Activated CD8-positive, alpha-beta T cell treated with anti-CD3 and anti-CD28 coated beads for 36 hours (primary cell): ENCODE results near the gene CD300LG. TPM values are rescaled to one million over a fixed set of nuclear protein-coding genes. Genes with fewer than 3 reads are reported as not detected.
A peak's percentile ranks its signal among the peaks of the same experiment; 100 is the strongest.

Experiments used
- ATAC-seq: fragments of 200-7000 bp; cut with Tn5 transposase; one replicate; pipeline ENCODE4 v1.10.0; 2021; ENCODE audit warnings: mild to moderate bottlenecking, moderate library complexity
- CTCF ChIA-PET: fragments of 350-600 bp; sonication (Branson Sonifier 250); formaldehyde crosslinking; loops from one replicate; lab custom pipeline; 2021; ENCODE audit warnings: antibody characterized with exemption; lab: Charles Lee
- POLR2A ChIA-PET: fragments of 350-600 bp; sonication (Branson Sonifier 250); formaldehyde crosslinking; loops from one replicate; lab custom pipeline; 2021; ENCODE audit warnings: antibody characterized with exemption; lab: Charles Lee
- DNase-seq: peaks from one replicate; pipeline ENCODE4 v3.0.0-alpha.2; 2020
- H3K27ac Mint-ChIP-seq: one replicate; pipeline ENCODE4 v1.8.0; 2021; ENCODE audit warnings: mild to moderate bottlenecking, mixed read lengths
- H3K27me3 Mint-ChIP-seq: one replicate; pipeline ENCODE4 v1.8.0; 2021; ENCODE audit warnings: mixed read lengths
- H3K36me3 Mint-ChIP-seq: one replicate; pipeline ENCODE4 v1.8.0; 2021; ENCODE audit warnings: low read depth, mixed read lengths
- H3K4me1 Mint-ChIP-seq: one replicate; pipeline ENCODE4 v1.8.0; 2021; ENCODE audit warnings: low read depth, mixed read lengths
- H3K4me3 Mint-ChIP-seq: one replicate; pipeline ENCODE4 v1.8.0; 2021; ENCODE audit warnings: mild to moderate bottlenecking, moderate library complexity, mixed read lengths
- H3K9me3 Mint-ChIP-seq: one replicate; pipeline ENCODE4 v1.8.0; 2021; ENCODE audit warnings: mixed read lengths
- intact Hi-C: fragments of 100-400 bp; cut with micrococcal nuclease; formaldehyde crosslinking; loops from one replicate; pipeline ENCODE4 v1.10.0; 2022
- total RNA-seq, 2 experiments: library from RNA; stranded (reverse); gene quantifications; one replicate each; pipeline ENCODE4 v1.2.3, GENCODE V29; 2021
- TF ChIP-seq, protein P1 (sequence below): fragments of 200-600 bp; IDR thresholded peaks from one replicate; pipeline ENCODE4 v1.8.0; 2022; ENCODE audit warnings: antibody characterized with exemption, mild to moderate bottlenecking

The CD300LG gene
- total RNA-seq, 2 experiments from 2014 or later: not detected

DNA sequence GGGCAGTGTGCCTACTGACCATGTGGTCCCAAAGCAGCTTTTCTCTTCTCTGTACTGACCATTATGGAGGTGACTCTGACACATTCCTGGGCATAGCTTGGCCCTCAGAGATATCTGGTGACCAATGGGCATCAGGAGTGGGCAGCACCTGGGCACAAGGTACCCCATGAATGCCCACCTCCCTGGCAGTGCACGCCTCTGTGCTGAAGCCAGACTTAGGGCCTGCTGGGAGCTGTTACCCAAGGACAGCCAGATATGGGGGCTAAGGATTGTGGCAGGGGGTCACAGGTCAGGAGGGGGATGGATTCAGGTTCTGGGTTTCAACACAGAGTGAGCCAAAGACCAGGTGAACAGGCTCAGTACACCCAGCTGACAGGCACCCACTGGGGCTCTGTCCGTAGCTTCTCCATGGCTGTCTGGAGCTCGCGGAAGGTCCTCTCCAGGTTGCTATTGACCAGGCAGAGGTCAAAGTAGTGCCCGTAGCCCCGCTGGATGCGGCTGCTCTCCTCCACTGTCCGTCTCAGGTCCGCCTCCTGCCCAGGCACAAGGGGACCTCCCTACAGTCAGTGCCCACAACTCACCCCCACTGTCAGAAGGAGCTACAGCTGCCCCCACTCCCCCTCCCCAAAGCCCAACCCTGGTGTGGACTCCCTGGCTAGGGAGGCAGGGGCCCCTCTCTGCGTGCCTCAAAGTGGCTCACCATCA is 30.6 kb downstream of the CD300LG start:
- TF ChIP-seq, protein P1, sequence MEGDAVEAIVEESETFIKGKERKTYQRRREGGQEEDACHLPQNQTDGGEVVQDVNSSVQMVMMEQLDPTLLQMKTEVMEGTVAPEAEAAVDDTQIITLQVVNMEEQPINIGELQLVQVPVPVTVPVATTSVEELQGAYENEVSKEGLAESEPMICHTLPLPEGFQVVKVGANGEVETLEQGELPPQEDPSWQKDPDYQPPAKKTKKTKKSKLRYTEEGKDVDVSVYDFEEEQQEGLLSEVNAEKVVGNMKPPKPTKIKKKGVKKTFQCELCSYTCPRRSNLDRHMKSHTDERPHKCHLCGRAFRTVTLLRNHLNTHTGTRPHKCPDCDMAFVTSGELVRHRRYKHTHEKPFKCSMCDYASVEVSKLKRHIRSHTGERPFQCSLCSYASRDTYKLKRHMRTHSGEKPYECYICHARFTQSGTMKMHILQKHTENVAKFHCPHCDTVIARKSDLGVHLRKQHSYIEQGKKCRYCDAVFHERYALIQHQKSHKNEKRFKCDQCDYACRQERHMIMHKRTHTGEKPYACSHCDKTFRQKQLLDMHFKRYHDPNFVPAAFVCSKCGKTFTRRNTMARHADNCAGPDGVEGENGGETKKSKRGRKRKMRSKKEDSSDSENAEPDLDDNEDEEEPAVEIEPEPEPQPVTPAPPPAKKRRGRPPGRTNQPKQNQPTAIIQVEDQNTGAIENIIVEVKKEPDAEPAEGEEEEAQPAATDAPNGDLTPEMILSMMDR: no peak
- H3K36me3 Mint-ChIP-seq: no peaks in the 10 kb centered on the region
- no peak overlapping the region for H3K27ac Mint-ChIP-seq
- DNase-seq (no peak), ATAC-seq (no peak)
- peaks cover 1% of the 10 kb centered on the region for H3K27me3 Mint-ChIP-seq
- no peaks in the 10 kb centered on the region for H3K4me1 Mint-ChIP-seq
- intact Hi-C loops: no loop called here
- ChIA-PET CTCF (interaction anchor here (0.6 to 5.3 kb wide), 39 partner anchors 10 to 368 kb away, joined by 3 to 78 read pairs (median 5); partner anchors contain the start of genes CD300LG, MPP2 and PPY), POLR2A (interaction anchor here (0.6 to 0.8 kb wide), 3 partner anchors 137 to 1079 kb away, joined by 3 read pairs; partner anchors contain the start of genes CNTD1, COA3, LSM12 and TMEM101)
- no peak overlapping the region for H3K4me3 Mint-ChIP-seq
- no peaks in the 10 kb centered on the region for H3K9me3 Mint-ChIP-seq

DNA sequence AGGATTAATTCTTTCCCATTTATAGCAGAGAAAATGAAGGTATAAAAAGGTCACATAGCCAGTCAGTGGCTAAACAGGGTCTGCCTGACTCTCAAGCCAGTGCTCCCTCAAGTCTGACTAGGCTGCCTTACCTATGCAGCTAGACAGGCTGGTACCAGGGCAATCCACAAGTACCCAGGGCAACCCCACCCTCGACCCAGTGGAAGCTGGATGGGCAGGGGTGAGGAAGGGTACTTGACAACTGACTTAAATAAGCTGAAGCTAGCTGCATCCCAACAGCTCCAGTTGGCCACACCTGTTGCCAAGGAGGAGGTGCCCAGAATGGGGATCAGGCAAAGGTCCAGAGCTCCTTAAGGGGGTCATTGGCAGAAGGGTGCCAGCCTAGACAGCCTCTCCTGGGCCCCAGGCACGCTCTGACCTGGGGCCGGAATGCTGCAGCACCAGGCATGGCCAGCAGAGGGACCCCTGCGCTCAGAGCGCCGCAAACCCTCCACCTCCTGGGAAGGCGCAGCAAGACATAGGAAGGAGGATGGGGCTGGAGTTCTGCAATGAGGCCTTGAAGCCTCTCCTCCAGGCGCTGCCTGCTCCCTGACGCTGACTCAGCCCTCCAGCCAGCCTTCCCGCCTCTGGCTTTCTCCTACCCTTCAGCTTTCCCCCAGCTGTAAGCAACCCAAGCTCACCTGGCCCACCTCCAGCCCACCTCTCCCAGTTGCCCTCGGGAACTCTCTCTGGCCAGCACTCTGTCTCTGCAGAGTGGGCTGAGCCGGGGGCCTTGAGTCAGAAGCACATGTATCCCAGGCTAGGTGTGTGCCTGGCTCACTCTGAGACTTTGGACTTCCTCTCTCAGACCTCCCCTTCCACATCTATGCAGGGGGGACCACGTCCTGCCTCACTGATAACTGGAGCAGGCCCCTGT is 31.5 kb downstream of the CD300LG start:
- Mint-ChIP-seq H3K9me3 (no peaks in the 10 kb centered on the region), H3K27me3 (peaks cover under 1% of the 10 kb centered on the region), H3K4me3 (no peak overlapping the region), H3K36me3 (no peaks in the 10 kb centered on the region), H3K27ac (no peak overlapping the region), H3K4me1 (no peaks in the 10 kb centered on the region)
- intact Hi-C loops: no loop called here
- TF ChIP-seq, protein P1: peak; percentile 82
- CTCF ChIA-PET: interaction anchor here (0.6 to 5.3 kb wide), 47 partner anchors 11 to 579 kb away, joined by 3 to 78 read pairs (median 5); partner anchors contain the start of genes CD300LG, MPP2 and PPY
- ATAC-seq: peak; percentile 95
- peak; percentile 73 for DNase-seq
- POLR2A ChIA-PET: interaction anchor here (0.6 to 0.7 kb wide), 2 partner anchors 188 to 1080 kb away, joined by 3 read pairs; partner anchors contain the start of genes CNTD1, COA3 and LSM12

DNA sequence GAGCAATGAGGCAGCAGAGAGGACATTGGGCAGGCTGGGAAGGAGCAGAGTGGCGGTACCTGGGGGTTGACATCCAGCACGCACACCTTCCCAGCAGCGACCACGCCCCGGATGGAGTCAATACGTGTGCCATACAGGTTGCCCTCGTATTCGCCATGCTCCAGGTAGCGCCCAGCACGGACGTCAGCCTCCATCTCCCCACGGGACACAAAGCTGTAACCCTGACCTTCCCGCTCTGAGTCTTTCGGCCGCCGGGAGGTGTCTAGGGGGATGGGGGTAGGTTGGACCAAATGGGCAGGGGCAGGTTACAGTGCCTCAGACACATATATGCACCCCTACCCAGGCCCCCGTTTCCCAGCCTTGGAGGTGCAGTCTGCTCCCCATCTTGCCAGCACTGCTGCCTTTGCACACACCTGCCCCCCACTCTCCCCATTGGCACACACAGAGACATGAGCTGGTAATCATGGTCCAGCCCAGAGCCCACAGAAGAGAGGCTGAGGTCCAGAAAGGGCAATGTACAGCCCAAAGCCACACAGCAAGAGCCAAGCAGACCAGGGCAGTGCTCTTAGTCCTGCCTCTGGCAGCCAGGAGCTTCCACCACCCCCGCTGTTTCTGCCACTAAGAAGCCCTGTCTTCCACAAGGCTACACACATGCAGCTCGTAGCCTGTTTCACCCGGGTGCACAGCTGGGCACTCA is 32.9 kb downstream of the CD300LG start:
- no peaks in the 10 kb centered on the region for H3K4me1 Mint-ChIP-seq
- H3K4me3 Mint-ChIP-seq: no peak overlapping the region
- intact Hi-C loops: no loop called here
- no peaks in the 10 kb centered on the region for H3K27me3 Mint-ChIP-seq
- DNase-seq: no peak
- POLR2A ChIA-PET: no interaction called here
- no peak overlapping the region for H3K27ac Mint-ChIP-seq
- H3K9me3 Mint-ChIP-seq: no peaks in the 10 kb centered on the region
- ATAC-seq: no peak
- CTCF ChIA-PET: interaction anchor here (0.6 to 5.3 kb wide), 32 partner anchors 10 to 577 kb away, joined by 3 to 78 read pairs (median 3); partner anchors contain the start of genes CD300LG and PPY
- no peaks in the 10 kb centered on the region for H3K36me3 Mint-ChIP-seq
- TF ChIP-seq, protein P1: no peak

DNA sequence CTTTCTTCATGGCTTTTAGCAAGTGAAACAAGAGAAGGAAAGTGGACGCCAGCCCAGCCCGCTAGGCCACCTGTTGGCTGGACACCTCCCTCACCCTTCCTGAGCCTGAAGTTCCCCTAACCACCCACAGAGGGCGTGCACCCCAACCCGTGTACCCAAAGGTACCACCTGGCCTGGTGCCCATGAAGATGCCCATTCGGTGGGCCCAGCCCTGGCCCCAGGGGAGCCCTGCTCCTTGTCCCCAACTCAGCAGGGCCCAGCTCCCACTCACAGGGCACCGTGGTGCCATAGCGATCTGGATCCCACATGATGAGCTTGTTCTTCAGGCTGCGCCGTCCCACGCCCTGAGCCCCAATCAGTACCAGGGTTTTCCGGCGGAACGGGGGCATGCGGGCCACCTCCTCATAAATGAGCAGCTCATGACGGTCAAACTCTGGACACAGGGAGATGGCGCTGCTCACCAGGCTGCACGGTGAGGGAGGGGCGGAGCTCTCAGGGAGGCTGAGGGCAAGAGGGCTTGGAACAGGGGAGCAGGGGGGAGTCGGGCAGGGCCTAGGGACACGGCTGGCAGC is 33.5 kb downstream of the CD300LG start:
- Mint-ChIP-seq H3K36me3 (no peaks in the 10 kb centered on the region), H3K4me1 (no peaks in the 10 kb centered on the region), H3K27ac (no peak overlapping the region), H3K9me3 (no peaks in the 10 kb centered on the region), H3K27me3 (no peaks in the 10 kb centered on the region), H3K4me3 (no peak overlapping the region)
- ChIA-PET CTCF (interaction anchor here (0.6 to 5.3 kb wide), 28 partner anchors 10 to 577 kb away, joined by 3 to 78 read pairs (median 3); partner anchors contain the start of gene CD300LG), POLR2A (no interaction called here)
- TF ChIP-seq, protein P1: peak; percentile 79
- peak; percentile 68 for DNase-seq
- intact Hi-C loops: no loop called here
- peak; percentile 71 for ATAC-seq
